HG02678 (cell line): ENCODE data around the gene MAPK4.

Experiments
- ATAC-seq: cut with Tn5 transposase; IDR thresholded peaks from one replicate; pipeline ENCODE4 v1.9.1; 2021; ENCODE audit warnings: mild to moderate bottlenecking, moderate library complexity; ENCODE audit not compliant: unreplicated experiment

Gene MAPK4

GRCh38 chr18:50622865-50623393 lies 63.0 kb downstream of the MAPK4 start:
- ATAC-seq: no peak

- no peak for ATAC-seq
Measured at GRCh38 chr18:50623694-50624352, 63.9 kb downstream of the MAPK4 start.

GRCh38 chr18:50624981-50625380 lies 65.1 kb downstream of the MAPK4 start:
- no peak for ATAC-seq

DNA sequence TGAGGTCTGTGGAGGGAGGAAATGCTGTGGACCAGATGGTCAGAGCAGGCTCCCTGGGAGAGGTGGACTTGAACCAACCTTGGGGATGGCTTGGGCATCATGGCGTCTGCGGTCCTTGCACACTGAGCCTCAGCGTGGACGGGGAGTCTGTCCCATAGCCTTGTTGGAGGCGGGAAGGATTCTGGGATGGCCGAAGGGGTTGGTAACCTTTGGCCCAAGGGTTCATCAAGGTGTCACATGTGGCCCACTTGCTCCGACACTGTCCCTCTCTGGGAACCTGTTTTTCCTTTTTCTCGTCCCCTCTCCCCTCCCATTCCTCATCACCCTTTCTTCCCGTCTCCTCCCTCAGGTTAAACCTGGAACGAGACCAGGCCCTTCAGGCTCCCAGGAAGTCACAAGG lies 66.4 kb downstream of the MAPK4 start:
- no peak for ATAC-seq

- ATAC-seq: no peak
Measured at GRCh38 chr18:50627594-50628532, 68.0 kb downstream of the MAPK4 start.

GRCh38 chr18:50628533-50628905 lies 68.6 kb downstream of the MAPK4 start:
- no peak for ATAC-seq

DNA sequence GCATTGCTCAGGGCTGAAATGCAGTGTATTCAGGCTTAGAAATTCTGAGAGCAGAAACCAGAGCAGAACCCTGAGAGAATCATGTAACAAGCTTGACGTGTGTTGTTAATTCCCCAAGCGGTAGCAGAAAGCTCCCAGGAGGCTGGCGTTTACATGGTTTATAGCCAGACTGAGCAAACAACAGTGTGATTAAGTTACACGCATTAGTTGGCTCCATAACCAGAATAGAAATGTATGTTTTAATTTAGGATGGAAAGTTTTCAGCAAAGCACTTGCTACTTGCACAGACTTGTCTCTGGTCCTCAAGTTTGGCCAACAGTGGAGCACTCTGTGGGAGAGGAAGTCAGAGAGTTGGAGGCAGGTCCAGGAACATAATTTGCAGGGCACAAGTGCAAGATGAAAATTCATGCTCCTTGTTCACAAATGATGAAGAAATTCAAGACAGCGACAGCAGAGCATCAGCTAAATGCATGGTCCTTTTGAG lies 69.3 kb downstream of the MAPK4 start:
- ATAC-seq: no peak

DNA sequence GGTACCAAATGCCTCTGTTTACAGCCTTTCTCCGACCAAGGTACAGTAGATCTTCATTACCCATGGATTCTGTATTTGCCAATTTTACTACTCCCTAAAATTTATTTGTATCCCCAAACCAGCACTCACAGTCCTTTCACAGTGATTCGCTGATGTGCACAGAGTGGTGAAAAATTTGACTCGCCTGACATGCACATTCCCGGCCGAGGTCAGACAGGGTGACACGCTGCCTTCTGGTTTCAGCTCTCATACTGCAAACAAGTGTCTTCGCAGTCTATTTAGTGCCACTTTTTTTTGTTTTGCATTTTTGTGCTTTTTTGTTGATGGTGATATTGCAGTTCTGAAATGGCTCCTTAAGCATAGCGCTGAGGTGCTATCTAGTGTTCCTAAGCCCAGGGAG lies 71.0 kb downstream of the MAPK4 start:
- ATAC-seq: no peak

DNA sequence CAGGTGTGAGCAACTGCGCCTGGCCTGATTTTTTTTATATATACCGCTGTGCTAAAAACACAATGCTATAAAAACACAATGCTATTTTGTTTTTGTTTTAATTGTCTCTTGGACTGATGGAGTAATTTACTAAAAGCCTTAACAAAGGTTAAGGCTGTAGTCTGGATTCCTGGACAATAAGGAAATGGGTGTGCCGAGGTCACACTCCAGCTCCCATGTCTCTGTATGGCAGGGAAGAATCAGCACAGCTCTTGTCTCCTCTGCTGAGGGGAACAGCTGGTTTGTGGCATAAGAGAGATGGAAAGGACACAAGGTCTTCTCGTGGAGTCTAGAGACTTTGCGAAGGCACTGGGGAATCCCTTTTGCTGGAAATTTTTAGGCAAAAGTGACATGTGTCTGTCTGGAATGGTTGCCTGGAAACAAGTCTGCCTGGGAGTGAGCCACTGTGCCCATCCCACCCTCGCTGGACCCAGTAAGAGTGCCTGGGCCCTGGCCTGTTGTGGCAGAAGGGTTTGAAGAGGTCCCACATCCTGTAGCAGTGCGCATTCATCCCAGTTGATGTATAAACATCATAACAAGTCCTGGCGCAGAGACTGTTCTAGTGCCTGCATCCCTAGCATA lies 73.1 kb downstream of the MAPK4 start:
- ATAC-seq: no peak

- ATAC-seq: no peak
Measured at GRCh38 chr18:50633992-50634391, 74.1 kb downstream of the MAPK4 start.

DNA sequence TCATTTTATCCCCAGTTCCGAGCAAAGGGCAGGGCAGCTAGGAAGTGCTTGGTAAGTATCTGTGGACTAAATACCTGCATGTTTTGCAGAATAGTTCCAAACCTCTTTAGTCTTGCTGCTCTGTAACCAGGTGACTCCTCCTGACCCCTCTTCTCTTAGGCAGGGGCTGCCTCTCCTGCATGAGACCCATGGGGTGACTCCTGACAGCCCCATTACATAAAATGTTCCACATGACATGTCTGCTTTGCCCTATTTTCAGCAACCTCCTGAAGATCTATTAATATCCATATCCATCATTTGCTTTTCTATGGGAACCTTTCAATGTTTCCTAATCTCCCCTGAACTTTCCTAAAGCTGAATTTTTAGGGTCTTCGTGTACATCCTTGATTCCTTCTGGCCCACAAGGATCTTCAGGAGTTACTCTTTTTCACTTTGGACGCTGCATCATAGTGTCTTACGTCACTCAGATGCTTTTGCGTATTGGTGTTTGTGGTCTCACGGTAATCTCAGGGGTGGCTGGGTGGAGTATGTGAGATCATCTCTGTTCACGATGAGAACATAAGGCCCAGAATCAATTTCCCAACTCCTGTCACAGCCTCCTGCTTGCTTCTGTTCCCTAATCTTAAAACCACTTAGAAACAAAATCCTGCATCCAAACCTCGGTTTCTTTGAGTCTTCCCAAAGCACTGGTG lies 76.6 kb downstream of the MAPK4 start:
- no peak for ATAC-seq

DNA sequence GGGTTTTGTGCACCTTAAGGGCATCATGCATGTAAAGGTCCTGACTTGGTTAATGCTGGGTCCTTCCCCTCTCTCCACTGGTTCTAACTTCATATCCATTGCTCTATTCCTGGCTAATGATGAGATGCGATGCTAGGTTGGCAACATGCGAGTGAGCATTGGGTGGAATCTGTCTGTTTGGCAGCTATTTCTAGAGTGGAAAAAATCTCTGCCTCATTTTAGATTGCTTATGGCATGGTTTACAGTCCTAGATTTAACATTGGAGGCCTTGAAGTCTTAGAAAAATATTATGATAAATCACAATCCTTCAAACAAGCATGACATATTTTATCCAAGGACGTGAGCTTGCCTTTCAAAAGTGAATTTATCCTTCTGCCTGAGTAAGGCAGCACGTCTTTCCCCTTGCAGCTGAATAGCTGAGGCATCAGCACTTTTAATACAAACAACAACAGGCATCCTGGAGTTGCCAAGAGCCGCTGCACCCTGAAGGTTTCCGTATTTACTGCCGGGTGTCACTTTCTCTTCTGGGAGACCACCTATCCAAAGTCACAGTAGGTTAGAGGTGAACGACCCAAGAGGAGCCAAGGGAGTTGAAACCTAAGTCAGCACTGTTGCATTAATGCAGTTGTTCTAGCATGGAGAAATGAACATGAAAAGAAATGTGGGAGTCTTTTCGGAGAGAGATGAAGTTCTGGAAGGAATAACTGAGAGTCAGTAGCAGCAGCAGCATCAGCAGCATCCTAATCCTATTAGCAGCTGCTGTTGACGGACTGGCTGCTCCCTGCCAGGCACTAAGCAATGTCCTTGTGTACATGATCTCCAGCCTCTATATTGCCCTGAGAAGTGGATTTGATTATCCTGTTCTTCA lies 78.4 kb downstream of the MAPK4 start:
- no peak for ATAC-seq

GRCh38 chr18:50638884-50639420 lies 79.1 kb downstream of the MAPK4 start:
- no peak for ATAC-seq

DNA sequence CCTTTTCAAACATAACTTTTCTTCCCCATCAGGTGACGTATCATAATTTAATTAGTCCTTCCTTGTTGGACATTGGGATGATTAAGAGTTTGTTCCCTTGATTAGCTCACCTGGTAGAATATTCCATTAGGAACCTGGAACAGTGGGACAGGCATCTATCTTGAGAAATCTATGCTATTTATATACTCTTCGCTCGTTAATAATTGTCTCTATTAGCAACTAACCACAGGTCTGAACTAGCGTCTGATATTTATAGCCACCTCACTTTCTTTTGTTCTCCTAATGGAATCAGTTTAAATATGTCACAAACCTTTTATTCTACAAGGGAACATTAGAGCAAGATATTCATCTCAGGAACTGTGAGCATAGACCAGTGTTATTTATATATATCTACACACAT lies 79.8 kb downstream of the MAPK4 start:
- ATAC-seq: no peak

DNA sequence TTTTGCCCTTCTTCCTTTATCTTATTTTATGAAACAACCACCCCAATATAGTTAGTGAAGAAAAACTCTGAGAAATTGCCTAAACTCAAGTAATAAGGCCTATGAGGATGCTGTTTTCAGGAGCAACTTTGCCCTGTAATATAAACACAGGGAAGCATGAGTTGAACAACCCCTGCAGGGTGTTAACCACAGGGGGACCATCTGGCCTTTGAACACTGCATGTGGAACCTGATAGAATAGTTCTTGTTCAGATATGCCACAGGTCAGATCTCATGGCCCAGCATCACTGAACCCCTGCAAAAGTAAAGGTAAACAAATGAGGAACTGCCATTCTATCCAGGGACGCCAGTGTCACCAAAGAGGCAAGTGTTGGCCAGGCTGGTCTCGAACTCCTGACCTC lies 82.6 kb downstream of the MAPK4 start:
- no peak for ATAC-seq

DNA sequence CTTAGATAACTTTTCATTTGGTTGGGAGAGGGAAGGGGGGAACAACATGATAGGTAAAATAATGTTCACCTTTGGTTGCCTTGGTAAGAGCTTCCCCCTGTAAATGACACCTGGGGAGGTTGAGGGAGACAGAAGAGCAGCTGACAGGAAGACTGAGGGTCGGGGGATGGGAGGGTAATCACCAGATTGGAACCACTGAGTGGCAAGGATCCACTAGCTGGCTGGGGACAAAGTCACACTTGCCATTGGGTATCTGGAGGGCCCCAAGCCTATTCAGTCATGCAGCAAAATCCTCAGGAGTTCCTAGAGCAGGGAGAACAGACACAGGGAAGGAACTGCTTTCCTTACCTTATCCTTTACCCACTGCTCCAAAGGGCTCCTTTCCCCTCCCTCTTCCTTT lies 84.3 kb downstream of the MAPK4 start:
- ATAC-seq: no peak

GRCh38 chr18:50644807-50645206 lies 84.9 kb downstream of the MAPK4 start:
- no peak for ATAC-seq

DNA sequence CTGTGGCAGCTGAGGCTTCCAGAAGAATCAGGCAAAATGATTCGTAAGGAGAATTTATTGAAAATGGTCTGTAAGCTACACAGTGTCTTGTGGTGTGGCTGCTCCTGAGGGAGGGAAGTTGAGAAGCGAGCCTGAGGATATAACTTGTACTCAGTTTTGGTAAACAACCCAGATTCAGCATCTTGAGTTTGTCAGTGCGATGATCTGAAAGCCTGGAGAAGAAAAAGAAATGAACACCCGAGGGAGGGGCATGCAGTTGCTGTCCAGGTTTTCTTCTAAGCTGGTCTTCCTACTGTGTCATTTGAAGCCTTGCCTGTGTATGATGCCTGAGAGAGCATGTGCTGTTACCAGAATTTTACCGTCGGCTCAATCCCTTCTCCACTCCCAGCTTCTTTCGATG lies 87.3 kb downstream of the MAPK4 start:
- ATAC-seq: no peak

- no peak for ATAC-seq
Measured at GRCh38 chr18:50647792-50648191, 87.9 kb downstream of the MAPK4 start.

GRCh38 chr18:50649821-50650220 lies 89.9 kb downstream of the MAPK4 start:
- ATAC-seq: no peak
